ENCODE results near the gene DYSF.

- TF ChIP-seq TAF1 (IDR thresholded peaks at IDR 0.05; ENCODE audit: borderline replicate concordance, low read depth, low read length) (no peak), POLR2A (IDR thresholded peaks at IDR 0.05; ENCODE audit: low read depth, low read length) (no peak)
Observed at GRCh38 chr2:71560638-71561011, 107.3 kb downstream of the DYSF start.
